GM23338 (cell line): Measurements from ENCODE around the gene APOOL. TPM values are rescaled to one million over a fixed set of nuclear protein-coding genes. Genes with fewer than 3 reads are reported as not detected.
A peak's percentile ranks its signal among the peaks of the same experiment; 100 is the strongest.

Source experiments
- ATAC-seq: fragments of 200-7000 bp; cut with Tn5 transposase; 3 replicates; pipeline ENCODE4 v1.9.1; 2020
- DNase-seq: peaks from one replicate; pipeline ENCODE4 v3.0.0-alpha.2; 2015; ENCODE audit warnings: low spot score
- H2AFZ ChIP-seq: fragments of 200-600 bp; sonication (generic); 2 replicates; pipeline ENCODE4 v1.8.0; 2016; ENCODE audit warnings: antibody characterized with exemption, mild to moderate bottlenecking, moderate library complexity
- H3F3A ChIP-seq: fragments of 200-600 bp; sonication (generic); replicated peaks from 2 replicates; pipeline ENCODE4 v1.8.0; 2017; ENCODE audit warnings: antibody characterized with exemption, mixed run types, low read depth
- H3K27ac ChIP-seq: fragments of 200-600 bp; sonication (generic); 2 replicates; pipeline ENCODE4 v1.6.1; 2016; ENCODE audit warnings: low read depth
- H3K27me3 ChIP-seq: fragments of 200-600 bp; sonication (generic); 2 replicates; pipeline ENCODE4 v1.8.0; 2016; ENCODE audit warnings: mild to moderate bottlenecking, mixed run types, moderate library complexity; ENCODE audit not compliant: insufficient read depth
- H3K36me3 ChIP-seq: fragments of 200-600 bp; sonication (generic); 2 replicates; pipeline ENCODE4 v1.8.0; 2016; ENCODE audit warnings: mild to moderate bottlenecking; ENCODE audit not compliant: insufficient read depth
- H3K4me1 ChIP-seq: fragments of 200-600 bp; sonication (generic); 2 replicates; pipeline ENCODE4 v1.8.0; 2016; ENCODE audit warnings: mild to moderate bottlenecking, moderate library complexity; ENCODE audit not compliant: insufficient read depth
- H3K4me2 ChIP-seq: fragments of 200-600 bp; sonication (generic); 2 replicates; pipeline ENCODE4 v1.7.1; 2017; ENCODE audit warnings: mixed run types
- H3K4me3 ChIP-seq: fragments of 200-600 bp; sonication (generic); 2 replicates; pipeline ENCODE4 v1.6.1; 2016; ENCODE audit warnings: mixed run types
- H3K79me2 ChIP-seq: fragments of 200-600 bp; sonication (generic); replicated peaks from 2 replicates; pipeline ENCODE4 v1.8.0; 2017; ENCODE audit warnings: mild to moderate bottlenecking; ENCODE audit not compliant: insufficient read depth
- H3K9me2 ChIP-seq: fragments of 200-600 bp; sonication (generic); 2 replicates; pipeline ENCODE4 v1.8.0; 2017; ENCODE audit not compliant: insufficient read depth
- H4K20me1 ChIP-seq: fragments of 200-600 bp; sonication (generic); replicated peaks from 2 replicates; pipeline ENCODE4 v1.8.0; 2017; ENCODE audit warnings: mild to moderate bottlenecking; ENCODE audit not compliant: insufficient read depth
- H3K27ac Mint-ChIP-seq: 2 replicates; pipeline ENCODE4 v1.8.0; 2020; ENCODE audit warnings: inconsistent platforms, mild to moderate bottlenecking, moderate library complexity, mixed read lengths
- H3K27me3 Mint-ChIP-seq: 3 replicates; pipeline ENCODE4 v1.8.0; 2022; ENCODE audit warnings: low read depth, mild to moderate bottlenecking, moderate library complexity, mixed read lengths, inconsistent platforms; ENCODE audit not compliant: insufficient read depth, poor library complexity
- H3K36me3 Mint-ChIP-seq: 3 replicates; pipeline ENCODE4 v1.8.0; 2021; ENCODE audit warnings: low read depth, mild to moderate bottlenecking, inconsistent platforms, moderate library complexity, mixed read lengths
- H3K4me1 Mint-ChIP-seq: 3 replicates; pipeline ENCODE4 v1.8.0; 2020; ENCODE audit warnings: mild to moderate bottlenecking, inconsistent platforms, mixed read lengths
- H3K4me3 Mint-ChIP-seq: 3 replicates; pipeline ENCODE4 v1.8.0; 2021; ENCODE audit warnings: moderate library complexity, mild to moderate bottlenecking, inconsistent platforms, mixed read lengths
- H3K9me3 Mint-ChIP-seq: 3 replicates; pipeline ENCODE4 v1.8.0; 2020; ENCODE audit warnings: moderate library complexity, mild to moderate bottlenecking, inconsistent platforms, mixed read lengths
- CREB1 ChIP-seq: fragments of 250-450 bp; sonication (Bioruptor Pico); IDR thresholded peaks from 2 replicates; pipeline ENCODE4 v1.5.0; 2020; ENCODE audit warnings: low read depth, mild to moderate bottlenecking, moderate library complexity
- CTCF ChIP-seq, 2 experiments: fragments of 200-600 bp in 1 of 2; sonication (generic) in 1 of 2; conservative IDR thresholded peaks; 2 replicates each; pipeline versions ENCODE4 v1.5.1 to v1.6.1; 2016 to 2017; ENCODE audit warnings: antibody characterized with exemption in 2 of 2, low read depth in 2 of 2, mild to moderate bottlenecking in 2 of 2, moderate library complexity in 1 of 2
- ETS1 ChIP-seq: IDR thresholded peaks from 2 replicates; pipeline ENCODE4 v1.6.1; 2016; ENCODE audit warnings: antibody characterized with exemption
- EZH2 ChIP-seq: fragments of 200-600 bp; sonication (generic); IDR thresholded peaks from one replicate; pipeline ENCODE4 v1.8.0; 2017; ENCODE audit warnings: antibody characterized with exemption, mild to moderate bottlenecking, low read depth; ENCODE audit not compliant: unreplicated experiment
- EZH2phosphoT487 ChIP-seq: fragments of 200-600 bp; sonication (generic); IDR thresholded peaks from one replicate; pipeline ENCODE4 v1.8.1; 2018; ENCODE audit warnings: antibody characterized with exemption; ENCODE audit not compliant: unreplicated experiment
- JUNB ChIP-seq: IDR thresholded peaks from one replicate; pipeline ENCODE4 v1.6.1; 2016; ENCODE audit warnings: antibody characterized with exemption; ENCODE audit not compliant: unreplicated experiment
- NANOG ChIP-seq: IDR thresholded peaks from 2 replicates; pipeline ENCODE4 v1.6.1; 2016; ENCODE audit warnings: antibody characterized with exemption, borderline replicate concordance
- POLR2AphosphoS5 ChIP-seq: IDR thresholded peaks from 2 replicates; pipeline ENCODE4 v1.6.1; 2016; ENCODE audit warnings: antibody characterized with exemption, low read depth
- REST ChIP-seq: IDR thresholded peaks from one replicate; pipeline ENCODE4 v1.6.1; 2018; ENCODE audit warnings: antibody characterized with exemption; ENCODE audit not compliant: unreplicated experiment
- STAT1 ChIP-seq: IDR thresholded peaks from one replicate; pipeline ENCODE4 v1.6.1; 2016; ENCODE audit warnings: antibody characterized with exemption; ENCODE audit not compliant: unreplicated experiment
- ZNF114 ChIP-seq: fragments of 250-450 bp; sonication (Bioruptor Pico); IDR thresholded peaks from 2 replicates; pipeline ENCODE4 v1.5.0; 2020; ENCODE audit warnings: mild to moderate bottlenecking, moderate library complexity
- ZNF331 ChIP-seq: fragments of 250-450 bp; sonication (Bioruptor Pico); IDR thresholded peaks from 2 replicates; pipeline ENCODE4 v1.5.0; 2020; ENCODE audit warnings: low read depth, mild to moderate bottlenecking, moderate library complexity
- ZNF462 ChIP-seq: fragments of 250-450 bp; sonication (Bioruptor Pico); IDR thresholded peaks from 2 replicates; pipeline ENCODE4 v1.5.0; 2020; ENCODE audit warnings: mild to moderate bottlenecking, moderate library complexity
- polyA plus RNA-seq: library from polyadenylated mRNA; unstranded; fragments of >200 nt; fragmentation: Nextera tagmentation; extraction: Ambion mirVana; gene quantifications from 2 replicates; pipeline ENCODE4 v1.2.1, GENCODE V29; 2016
- total RNA-seq: library from RNA; depleted of rRNA; stranded (reverse); fragments of >200 nt; shearing (Covaris generic); gene quantifications from 2 replicates; pipeline ENCODE4 v1.2.3, GENCODE V29; 2014

The APOOL gene
- total and polyA plus RNA-seq, 2 experiments from 2014 or later: 10.4 to 11.0 TPM

GRCh38 chrX:85004255-85004654 is 578 bp downstream of the APOOL start:
- peak overlapping the region; percentile 88; the same call in 1 of the 2 replicates for H2AFZ ChIP-seq
- H3K27ac Mint-ChIP-seq: peak overlapping the region; percentile 88
- peak overlapping the region; percentile 86 for H3K4me3 Mint-ChIP-seq
- H3K36me3 ChIP-seq: no peaks in the 10 kb centered on the region
- TF ChIP-seq ETS1 (no peak), POLR2AphosphoS5 (no peak), EZH2phosphoT487 (no peak), ZNF114 (CRISPR knock-in tag) (no peak), ZNF331 (no peak), NANOG (no peak), CTCF (conservative IDR thresholded peaks at IDR 0.05; ENCODE audit: low read depth in 2 of 2) (no peak), JUNB (no peak), CREB1 (CRISPR knock-in tag) (no peak), STAT1 (no peak), REST (no peak), EZH2 (no peak), ZNF462 (CRISPR knock-in tag) (no peak)
- 0 out of 2 replicates have a peak overlapping the region, but pooled peaks have one; percentile 59 for H3K27ac ChIP-seq
- H3K27me3 ChIP-seq: no peaks in the 10 kb centered on the region
- no peaks in the 10 kb centered on the region for H3K4me1 ChIP-seq
- H3F3A ChIP-seq: no peaks in the 10 kb centered on the region
- H3K4me1 Mint-ChIP-seq: no peaks in the 10 kb centered on the region
- H3K79me2 ChIP-seq: peaks cover 33% of the 10 kb centered on the region
- no peaks in the 10 kb centered on the region; the same call in 1 of the 3 replicates for H3K36me3 Mint-ChIP-seq
- ATAC-seq: peak; percentile 19; the same call in 2 of the 3 replicates
- no peaks in the 10 kb centered on the region for H4K20me1 ChIP-seq
- H3K4me2 ChIP-seq: peak overlapping the region; percentile 80
- no peaks in the 10 kb centered on the region for H3K9me2 ChIP-seq
- peak overlapping the region; percentile 83 for H3K4me3 ChIP-seq
- H3K27me3 Mint-ChIP-seq: no peaks in the 10 kb centered on the region
- DNase-seq: no peak
- no peaks in the 10 kb centered on the region for H3K9me3 Mint-ChIP-seq
